HepG2 (cell line): ENCODE results near the gene PTPN22. TPM values are rescaled to one million over a fixed set of nuclear protein-coding genes. Genes with fewer than 3 reads are reported as not detected.

Experiments used
- CBX2 ChIP-seq, 2 experiments: fragments of 200-600 bp in 1 of 2; sonication (generic); formaldehyde crosslinking in 1 of 2; IDR thresholded peaks; 2 replicates each; pipeline versions ENCODE4 v1.7.0 to v1.8.1; 2018 to 2022; ENCODE audit warnings: low read depth in 2 of 2, low read length in 1 of 2, mild to moderate bottlenecking in 1 of 2, missing genetic modification reagents in 1 of 2
- CEBPG ChIP-seq: IDR thresholded peaks from 2 replicates; pipeline ENCODE4 v1.6.1; 2016
- FOXK2 ChIP-seq: fragments of 450-650 bp; IDR thresholded peaks from 2 replicates; pipeline ENCODE4 v1.6.1; 2016
- GABPA ChIP-seq, 2 experiments: IDR thresholded peaks; 2 replicates each; pipeline ENCODE4 v1.6.1; 2011 to 2016; ENCODE audit warnings: low read depth in 2 of 2, low read length in 1 of 2, missing biosample characterization in 1 of 2, missing genetic modification characterization in 1 of 2
- HIVEP1 ChIP-seq: sonication (generic); formaldehyde crosslinking; IDR thresholded peaks from 2 replicates; pipeline ENCODE4 v1.4.0; 2020; ENCODE audit warnings: mild to moderate bottlenecking, missing genetic modification reagents
- KAT2B ChIP-seq: fragments of 150-350 bp; IDR thresholded peaks from 2 replicates; pipeline ENCODE4 v1.6.1; 2014; ENCODE audit warnings: low read depth, low read length, borderline replicate concordance
- NAIF1 ChIP-seq: sonication (generic); formaldehyde crosslinking; IDR thresholded peaks from 2 replicates; pipeline ENCODE4 v1.5.0; 2020; ENCODE audit warnings: mild to moderate bottlenecking, missing genetic modification reagents, borderline replicate concordance
- NR2F1 ChIP-seq, 2 experiments: fragments of 450-650 bp in 1 of 2; formaldehyde crosslinking in 1 of 2; IDR thresholded peaks; 2 replicates each; pipeline versions ENCODE4 v1.5.0 to v1.6.1; 2016 to 2020; ENCODE audit warnings: mild to moderate bottlenecking in 1 of 2, missing compliant biosample characterization in 1 of 2, missing genetic modification reagents in 1 of 2, moderate library complexity in 1 of 2
- POGZ ChIP-seq: sonication (generic); formaldehyde crosslinking; IDR thresholded peaks from 2 replicates; pipeline ENCODE4 v1.4.0; 2020; ENCODE audit warnings: mild to moderate bottlenecking, missing genetic modification reagents
- POLR2G ChIP-seq: fragments of 200-400 bp; formaldehyde crosslinking; IDR thresholded peaks from 2 replicates; pipeline ENCODE4 v1.6.1; 2018; ENCODE audit warnings: mild to moderate bottlenecking, low read depth, low read length, moderate library complexity
- RORA ChIP-seq: sonication (generic); formaldehyde crosslinking; IDR thresholded peaks from 2 replicates; pipeline ENCODE4 v1.5.0; 2020; ENCODE audit warnings: mild to moderate bottlenecking, missing genetic modification reagents, moderate library complexity
- ZBTB10 ChIP-seq: sonication (generic); formaldehyde crosslinking; IDR thresholded peaks from 2 replicates; pipeline ENCODE4 v1.4.0; 2020; ENCODE audit warnings: missing genetic modification reagents, borderline replicate concordance
- ZHX2 ChIP-seq, 2 experiments: sonication (generic) in 1 of 2; formaldehyde crosslinking in 1 of 2; IDR thresholded peaks; 2 replicates each; pipeline versions ENCODE4 v1.6.1 to v1.9.0; 2014 to 2022; ENCODE audit warnings: antibody characterized with exemption in 1 of 2, borderline replicate concordance in 1 of 2, inconsistent platforms in 1 of 2, low read depth in 1 of 2, missing genetic modification reagents in 1 of 2
- ZNF136 ChIP-seq: sonication (generic); formaldehyde crosslinking; IDR thresholded peaks from 2 replicates; pipeline ENCODE4 v1.8.1; 2022; ENCODE audit warnings: low read depth, mild to moderate bottlenecking, moderate library complexity, missing genetic modification reagents
- ZNF362 ChIP-seq: sonication (generic); formaldehyde crosslinking; IDR thresholded peaks from 2 replicates; pipeline ENCODE4 v1.4.0; 2020; ENCODE audit warnings: missing genetic modification reagents, mild to moderate bottlenecking, borderline replicate concordance
- ZNF616 ChIP-seq: sonication (generic); formaldehyde crosslinking; IDR thresholded peaks from 2 replicates; pipeline ENCODE4 v1.5.0; 2020; ENCODE audit warnings: low read depth, mild to moderate bottlenecking, missing genetic modification reagents
- ZNF670 ChIP-seq: sonication (generic); formaldehyde crosslinking; IDR thresholded peaks from 2 replicates; pipeline ENCODE4 v1.8.0; 2022; ENCODE audit warnings: mild to moderate bottlenecking, missing genetic modification reagents, borderline replicate concordance
- ZNF879 ChIP-seq: sonication (generic); formaldehyde crosslinking; IDR thresholded peaks from 2 replicates; pipeline ENCODE4 v1.8.1; 2023; ENCODE audit warnings: missing genetic modification reagents
- ZSCAN25 ChIP-seq: sonication (generic); formaldehyde crosslinking; IDR thresholded peaks from 2 replicates; pipeline ENCODE4 v1.8.0; 2022; ENCODE audit warnings: mild to moderate bottlenecking, missing genetic modification reagents
- polyA plus RNA-seq, 8 experiments: library from polyadenylated mRNA; depleted of rRNA in 3 of 8; stranded (reverse) in 7 of 8; unstranded in 1 of 8; fragments of >200 nt; fragmentation: Illumina TruSeq in 4 of 8; extraction: Trizol in 4 of 8; gene quantifications; 2 replicates each; pipeline versions ENCODE4 v1.2.1 to v1.2.3, GENCODE V29; 2011 to 2016; ENCODE audit warnings: low read depth in 4 of 8, missing spikeins in 1 of 8, mixed read lengths in 1 of 8; ENCODE audit not compliant: insufficient read depth in 1 of 8
- total RNA-seq, 5 experiments: library from RNA; depleted of rRNA; stranded (reverse); fragments of >200 nt; fragmentation: Illumina TruSeq; extraction: Trizol; gene quantifications; 2 replicates each; pipeline ENCODE4 v1.2.3, GENCODE V29; 2016; ENCODE audit warnings: low read depth in 1 of 5

The PTPN22 gene
- total and polyA plus RNA-seq, 2 of the 13 experiments (the other 11 are each of a cell fraction or from before 2014, with no cell fraction given): not detected

- TF ChIP-seq ZHX2 (IDR thresholded peaks at IDR 0.05; ENCODE audit: low read depth) (no peak), ZHX2 (CRISPR knock-in tag; IDR thresholded peaks at IDR 0.05; ENCODE audit: borderline replicate concordance) (no peak), ZBTB10 (CRISPR knock-in tag) (no peak), ZNF879 (CRISPR knock-in tag) (no peak), POGZ (peak; percentile 52; the same call in 1 of the 2 replicates), GABPA (IDR thresholded peaks at IDR 0.05; ENCODE audit: low read depth, low read length) (no peak), GABPA (CRISPR knock-in tag; IDR thresholded peaks at IDR 0.05; ENCODE audit: low read depth) (no peak), RORA (CRISPR knock-in tag) (no peak), ZNF670 (CRISPR knock-in tag) (no peak), ZSCAN25 (CRISPR knock-in tag) (no peak), CBX2 (IDR thresholded peaks at IDR 0.05; ENCODE audit: low read depth, low read length) (no peak), CBX2 (CRISPR knock-in tag; IDR thresholded peaks at IDR 0.05; ENCODE audit: low read depth) (no peak), FOXK2 (no peak), CEBPG (CRISPR knock-in tag) (peak; percentile 45; the same call in 1 of the 2 replicates), POLR2G (no peak), NAIF1 (CRISPR knock-in tag) (no peak), NR2F1 (CRISPR knock-in tag; IDR thresholded peaks at IDR 0.05) (no peak), ZNF616 (CRISPR knock-in tag) (no peak), HIVEP1 (CRISPR knock-in tag) (no peak), ZNF136 (no peak), ZNF362 (CRISPR knock-in tag) (peak; percentile 90), KAT2B (no peak)
Measured at GRCh38 chr1:113804421-113805255, 66.9 kb downstream of the PTPN22 start (continued).
